IMR-90 (cell line): Measurements from ENCODE around the gene F2RL1. TPM values are rescaled to one million over a fixed set of nuclear protein-coding genes. Genes with fewer than 3 reads are reported as not detected.
A peak's percentile ranks its signal among the peaks of the same experiment; 100 is the strongest.

ENCODE experiments used
- ATAC-seq: fragments of 200-7000 bp; cut with Tn5 transposase; 2 replicates; pipeline ENCODE4 v1.9.1; 2020; ENCODE audit warnings: low read depth, mild to moderate bottlenecking, moderate library complexity
- BruUV-seq: library from RNA; stranded (reverse); fragments of 400-500 nt; replicated peaks from 2 replicates; lab custom pipeline; 2021; lab: Mats Ljungman, UMichigan
- CTCF ChIA-PET: fragments of 300-600 bp; formaldehyde crosslinking; extraction: SDS; loops from one replicate; lab custom pipeline; 2021; ENCODE audit warnings: antibody characterized with exemption; lab: Yijun Ruan, JAX
- POLR2A ChIA-PET: fragments of 300-600 bp; sonication (Branson Sonifier 250); formaldehyde crosslinking; loops from one replicate; lab custom pipeline; 2022; ENCODE audit warnings: antibody characterized with exemption; ENCODE audit not compliant: unreplicated experiment; lab: Charles Lee
- DNase-seq: peaks from one replicate; pipeline ENCODE4 v3.0.0; 2013
- H2AFZ ChIP-seq: replicated peaks from 2 replicates; pipeline ENCODE3; 2013; ENCODE audit warnings: low read length, mild to moderate bottlenecking; ENCODE audit not compliant: poor library complexity
- H2AK5ac ChIP-seq: 2 replicates; pipeline ENCODE4 v1.6.1; 2013; ENCODE audit warnings: low read depth, low read length, inconsistent platforms
- H2AK9ac ChIP-seq: replicated peaks from 2 replicates; pipeline ENCODE3; 2013; ENCODE audit warnings: mild to moderate bottlenecking, low read depth, low read length, moderate library complexity; ENCODE audit not compliant: poor library complexity
- H2BK120ac ChIP-seq: 2 replicates; pipeline ENCODE4 v1.6.1; 2013; ENCODE audit warnings: low read depth, low read length, inconsistent platforms
- H2BK15ac ChIP-seq: 3 replicates; pipeline ENCODE4 v1.6.1; 2013; ENCODE audit warnings: low read depth, low read length, inconsistent platforms
- H2BK20ac ChIP-seq: 2 replicates; pipeline ENCODE4 v1.6.1; 2013; ENCODE audit warnings: low read depth, mild to moderate bottlenecking, inconsistent platforms, low read length, moderate library complexity
- H2BK5ac ChIP-seq: 2 replicates; pipeline ENCODE4 v1.6.1; 2013; ENCODE audit warnings: mild to moderate bottlenecking, low read depth, low read length, inconsistent platforms; ENCODE audit not compliant: poor library complexity, severe bottlenecking
- H3K14ac ChIP-seq: replicated peaks from 2 replicates; pipeline ENCODE4 v1.6.1; 2013; ENCODE audit warnings: low read depth, low read length, inconsistent platforms
- H3K18ac ChIP-seq: 2 replicates; pipeline ENCODE4 v1.6.1; 2013; ENCODE audit warnings: low read depth, low read length, control low read depth
- H3K23ac ChIP-seq: 2 replicates; pipeline ENCODE4 v1.6.1; 2013; ENCODE audit warnings: low read depth, low read length, inconsistent platforms
- H3K27ac ChIP-seq: 2 replicates; pipeline ENCODE4 v1.5.1; 2013; ENCODE audit warnings: mild to moderate bottlenecking, control low read depth, low read length; ENCODE audit not compliant: insufficient read depth
- H3K27me3 ChIP-seq: 2 replicates; pipeline ENCODE4 v1.6.1; 2013; ENCODE audit warnings: low read length; ENCODE audit not compliant: control insufficient read depth, insufficient read depth
- H3K36me3 ChIP-seq: 2 replicates; pipeline ENCODE4 v1.6.1; 2013; ENCODE audit warnings: low read length, mixed read lengths; ENCODE audit not compliant: control insufficient read depth, insufficient read depth
- H3K4ac ChIP-seq: 2 replicates; pipeline ENCODE4 v1.6.1; 2013; ENCODE audit warnings: low read depth, low read length, inconsistent platforms
- H3K4me1 ChIP-seq: 2 replicates; pipeline ENCODE4 v1.6.1; 2013; ENCODE audit warnings: low read length, mixed read lengths; ENCODE audit not compliant: control insufficient read depth, insufficient read depth
- H3K4me2 ChIP-seq: 2 replicates; pipeline ENCODE4 v1.6.1; 2013; ENCODE audit warnings: low read depth, mild to moderate bottlenecking, control low read depth, low read length, moderate library complexity
- H3K4me3 ChIP-seq: 2 replicates; pipeline ENCODE4 v1.5.1; 2013; ENCODE audit warnings: low read depth, mild to moderate bottlenecking, control low read depth, low read length, moderate library complexity; ENCODE audit not compliant: insufficient read depth
- H3K56ac ChIP-seq: 2 replicates; pipeline ENCODE4 v1.6.1; 2013; ENCODE audit warnings: low read length, inconsistent platforms; ENCODE audit not compliant: insufficient read depth; ENCODE audit errors: extremely low read depth
- H3K79me1 ChIP-seq, 2 experiments: 2 replicates each; pipeline ENCODE4 v1.6.1; 2013; ENCODE audit warnings: low read length in 2 of 2, inconsistent platforms in 1 of 2, low read depth in 1 of 2
- H3K9ac ChIP-seq: 2 replicates; pipeline ENCODE4 v1.6.1; 2013; ENCODE audit warnings: low read depth, low read length, control low read depth
- H3K9me1 ChIP-seq: 2 replicates; pipeline ENCODE4 v1.6.1; 2013; ENCODE audit warnings: low read length, inconsistent platforms; ENCODE audit not compliant: insufficient read depth
- H3K9me3 ChIP-seq: 2 replicates; pipeline ENCODE4 v1.6.1; 2013; ENCODE audit warnings: low read length; ENCODE audit not compliant: control insufficient read depth, insufficient read depth
- H4K20me1 ChIP-seq: 2 replicates; pipeline ENCODE4 v1.6.1; 2013; ENCODE audit warnings: low read length, inconsistent platforms; ENCODE audit not compliant: insufficient read depth
- H4K5ac ChIP-seq: 2 replicates; pipeline ENCODE4 v1.6.1; 2013; ENCODE audit warnings: mild to moderate bottlenecking, low read depth, low read length, control low read depth
- H4K8ac ChIP-seq, 2 experiments: 2 replicates each; pipeline ENCODE4 v1.6.1; 2013; ENCODE audit warnings: low read depth in 2 of 2, low read length in 2 of 2, control low read depth in 1 of 2, inconsistent platforms in 1 of 2
- H4K91ac ChIP-seq: 2 replicates; pipeline ENCODE4 v1.6.1; 2013; ENCODE audit warnings: low read depth, low read length, inconsistent platforms; ENCODE audit not compliant: insufficient read depth
- BHLHE40 ChIP-seq: fragments of 150-350 bp; IDR thresholded peaks from 2 replicates; pipeline ENCODE4 v1.6.1; 2016; ENCODE audit warnings: mild to moderate bottlenecking, low read depth, low read length
- CHD1 ChIP-seq: IDR thresholded peaks from 2 replicates; pipeline ENCODE4 v1.6.1; 2012; ENCODE audit warnings: low read depth, low read length, improper control_type of control experiment
- MAFK ChIP-seq: IDR thresholded peaks from 2 replicates; pipeline ENCODE4 v1.6.1; 2012; ENCODE audit warnings: low read depth, low read length, improper control_type of control experiment
- MAZ ChIP-seq: IDR thresholded peaks from 2 replicates; pipeline ENCODE4 v1.6.1; 2012; ENCODE audit warnings: low read depth, mild to moderate bottlenecking, low read length, improper control_type of control experiment, moderate library complexity, borderline replicate concordance
- MXI1 ChIP-seq: IDR thresholded peaks from 2 replicates; pipeline ENCODE4 v1.6.1; 2012; ENCODE audit warnings: low read depth, mild to moderate bottlenecking, low read length, moderate library complexity, borderline replicate concordance
- NFE2L2 ChIP-seq: fragments of 150-350 bp; IDR thresholded peaks from 2 replicates; pipeline ENCODE4 v1.6.1; 2016; ENCODE audit warnings: low read depth, mild to moderate bottlenecking, low read length
- POLR2A ChIP-seq: IDR thresholded peaks from 2 replicates; pipeline ENCODE4 v1.6.1; 2012; ENCODE audit warnings: mild to moderate bottlenecking, low read depth, low read length
- RAD21 ChIP-seq: IDR thresholded peaks from 2 replicates; pipeline ENCODE4 v1.6.1; 2012; ENCODE audit warnings: low read length, improper control_type of control experiment
- RCOR1 ChIP-seq: IDR thresholded peaks from 2 replicates; pipeline ENCODE4 v1.6.1; 2012; ENCODE audit warnings: mild to moderate bottlenecking, low read length, improper control_type of control experiment; ENCODE audit not compliant: insufficient replicate concordance
- RFX5 ChIP-seq: IDR thresholded peaks from 2 replicates; pipeline ENCODE4 v1.8.0; 2012; ENCODE audit warnings: low read depth, mild to moderate bottlenecking, low read length, moderate library complexity
- SMC3 ChIP-seq: fragments of 150-350 bp; IDR thresholded peaks from 2 replicates; pipeline ENCODE4 v1.6.1; 2016; ENCODE audit warnings: low read depth, mild to moderate bottlenecking, antibody characterized with exemption, low read length, moderate library complexity
- WGBS, 2 experiments: methylation state at CpG; one replicate each; pipeline versions ENCODE4 v1.1.5 to v1.1.7; 2013; ENCODE audit warnings: missing lambda C conversion rate in 2 of 2; ENCODE audit not compliant: insufficient read length in 1 of 2; ENCODE audit errors: extremely low coverage in 2 of 2; 5-methylcytosine and 5-hydroxymethylcytosine counted together
- dilution Hi-C: fragments of 300-500 bp; cut with HindIII; formaldehyde crosslinking; loops from one replicate; pipeline ENCODE4 v1.14.3; 2018; ENCODE audit warnings: low sequenced_read_pairs; ENCODE audit not compliant: unreplicated experiment
- in situ Hi-C: fragments of 300-500 bp; cut with MboI; formaldehyde crosslinking; loops from 3 replicates; pipeline ENCODE4 v1.14.3; 2019; ENCODE audit warnings: low sequenced_read_pairs, inconsistent platforms, mixed read lengths
- intact Hi-C: fragments of 100-400 bp; cut with micrococcal nuclease; formaldehyde crosslinking; loops from 2 replicates; pipeline ENCODE4 v1.10.0; 2022
- polyA plus RNA-seq, 3 experiments: library from polyadenylated mRNA; depleted of rRNA; stranded (reverse); fragments of >200 nt; gene quantifications; 2 replicates each; pipeline ENCODE4 v1.2.3, GENCODE V29; 2012; ENCODE audit warnings: low replicate concordance in 1 of 3
- total RNA-seq: library from RNA; depleted of rRNA; stranded (reverse); fragments of >200 nt; gene quantifications from 2 replicates; pipeline ENCODE4 v1.2.3, GENCODE V29; 2012
- TF ChIP-seq, protein P1 (sequence below): fragments of 150-350 bp; IDR thresholded peaks from 2 replicates; pipeline ENCODE4 v1.6.1; 2017; ENCODE audit warnings: mild to moderate bottlenecking, antibody characterized with exemption, low read length, low read depth
- TF ChIP-seq, protein P2 (sequence below): fragments of 150-350 bp; IDR thresholded peaks from 2 replicates; pipeline ENCODE4 v1.6.1; 2016; ENCODE audit warnings: low read depth, mild to moderate bottlenecking, low read length, moderate library complexity, borderline replicate concordance
- TF ChIP-seq, protein P3 (sequence below): conservative IDR thresholded peaks from 2 replicates; pipeline ENCODE4 v1.5.1; 2012; ENCODE audit warnings: mild to moderate bottlenecking, low read depth, low read length, improper control_type of control experiment

Gene F2RL1
- total and polyA plus RNA-seq, 2 of the 4 experiments (the other 2 are of a cell fraction), result 5.6 to 12.4 TPM

DNA sequence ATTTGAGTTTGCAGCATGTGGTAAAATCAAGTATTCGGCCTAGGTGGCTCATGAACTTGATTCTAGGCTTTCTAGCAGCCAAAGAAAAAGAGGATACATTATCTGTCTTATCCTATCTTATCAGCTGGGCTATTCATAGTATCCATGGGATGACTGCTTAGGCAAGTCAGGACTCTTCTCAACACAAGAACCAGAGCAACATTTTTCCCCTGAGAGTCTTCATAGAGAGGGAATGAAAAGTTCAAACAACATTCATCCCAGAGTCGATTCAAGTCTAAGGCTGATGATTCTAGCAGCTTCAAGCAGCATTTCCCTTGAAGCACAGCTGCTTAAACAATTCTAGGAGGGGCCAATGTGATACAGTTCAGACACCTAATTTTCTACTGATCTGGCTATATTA is 33.9 kb downstream of the F2RL1 start:
- Histone ChIP-seq H3K4me3 (no peak overlapping the region), H3K9me3 (no peaks in the 10 kb centered on the region), H4K20me1 (no peaks in the 10 kb centered on the region), H3K14ac (no peak overlapping the region), H2AK9ac (no peak overlapping the region), H3K18ac (no peak overlapping the region), H3K27me3 (no peaks in the 10 kb centered on the region), H3K9me1 (no peaks in the 10 kb centered on the region), H2AFZ (no peak overlapping the region), H3K36me3 (no peaks in the 10 kb centered on the region), H2BK5ac (no peak overlapping the region), H2BK120ac (no peak overlapping the region), H3K56ac (no peak overlapping the region), H2AK5ac (no peak overlapping the region), H2BK15ac (no peak overlapping the region), H2BK20ac (no peak overlapping the region), H3K9ac (no peak overlapping the region), H4K5ac (no peak overlapping the region), H3K4me2 (no peak overlapping the region), H3K79me1 (no peaks in the 10 kb centered on the region), H4K8ac (no peak overlapping the region), H3K4me1 (no peaks in the 10 kb centered on the region), H4K91ac (no peak overlapping the region), H3K4ac (no peak overlapping the region), H3K27ac (no peak overlapping the region), H3K23ac (no peak overlapping the region)
- WGBS, 2 experiments, result no CpG with 5 or more reads among the region's 2 CpGs
- ATAC-seq (no peak; the same call in none of the 2 replicates), DNase-seq (peak; percentile 26)
- POLR2A ChIA-PET, result no interaction called here
- dilution Hi-C loops (no loop called here), intact Hi-C loops (no loop called here), in situ Hi-C loops (no loop called here)
- TF ChIP-seq, protein P1, sequence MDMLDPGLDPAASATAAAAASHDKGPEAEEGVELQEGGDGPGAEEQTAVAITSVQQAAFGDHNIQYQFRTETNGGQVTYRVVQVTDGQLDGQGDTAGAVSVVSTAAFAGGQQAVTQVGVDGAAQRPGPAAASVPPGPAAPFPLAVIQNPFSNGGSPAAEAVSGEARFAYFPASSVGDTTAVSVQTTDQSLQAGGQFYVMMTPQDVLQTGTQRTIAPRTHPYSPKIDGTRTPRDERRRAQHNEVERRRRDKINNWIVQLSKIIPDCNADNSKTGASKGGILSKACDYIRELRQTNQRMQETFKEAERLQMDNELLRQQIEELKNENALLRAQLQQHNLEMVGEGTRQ, result no peak
- TF ChIP-seq MAFK (no peak), POLR2A (no peak), BHLHE40 (no peak), MXI1 (no peak), RFX5 (no peak), RAD21 (no peak), MAZ (no peak), NFE2L2 (no peak), CHD1 (no peak), SMC3 (no peak), RCOR1 (no peak)
- TF ChIP-seq, protein P2, sequence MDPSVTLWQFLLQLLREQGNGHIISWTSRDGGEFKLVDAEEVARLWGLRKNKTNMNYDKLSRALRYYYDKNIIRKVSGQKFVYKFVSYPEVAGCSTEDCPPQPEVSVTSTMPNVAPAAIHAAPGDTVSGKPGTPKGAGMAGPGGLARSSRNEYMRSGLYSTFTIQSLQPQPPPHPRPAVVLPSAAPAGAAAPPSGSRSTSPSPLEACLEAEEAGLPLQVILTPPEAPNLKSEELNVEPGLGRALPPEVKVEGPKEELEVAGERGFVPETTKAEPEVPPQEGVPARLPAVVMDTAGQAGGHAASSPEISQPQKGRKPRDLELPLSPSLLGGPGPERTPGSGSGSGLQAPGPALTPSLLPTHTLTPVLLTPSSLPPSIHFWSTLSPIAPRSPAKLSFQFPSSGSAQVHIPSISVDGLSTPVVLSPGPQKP, result no peak
- TF ChIP-seq, protein P3, sequence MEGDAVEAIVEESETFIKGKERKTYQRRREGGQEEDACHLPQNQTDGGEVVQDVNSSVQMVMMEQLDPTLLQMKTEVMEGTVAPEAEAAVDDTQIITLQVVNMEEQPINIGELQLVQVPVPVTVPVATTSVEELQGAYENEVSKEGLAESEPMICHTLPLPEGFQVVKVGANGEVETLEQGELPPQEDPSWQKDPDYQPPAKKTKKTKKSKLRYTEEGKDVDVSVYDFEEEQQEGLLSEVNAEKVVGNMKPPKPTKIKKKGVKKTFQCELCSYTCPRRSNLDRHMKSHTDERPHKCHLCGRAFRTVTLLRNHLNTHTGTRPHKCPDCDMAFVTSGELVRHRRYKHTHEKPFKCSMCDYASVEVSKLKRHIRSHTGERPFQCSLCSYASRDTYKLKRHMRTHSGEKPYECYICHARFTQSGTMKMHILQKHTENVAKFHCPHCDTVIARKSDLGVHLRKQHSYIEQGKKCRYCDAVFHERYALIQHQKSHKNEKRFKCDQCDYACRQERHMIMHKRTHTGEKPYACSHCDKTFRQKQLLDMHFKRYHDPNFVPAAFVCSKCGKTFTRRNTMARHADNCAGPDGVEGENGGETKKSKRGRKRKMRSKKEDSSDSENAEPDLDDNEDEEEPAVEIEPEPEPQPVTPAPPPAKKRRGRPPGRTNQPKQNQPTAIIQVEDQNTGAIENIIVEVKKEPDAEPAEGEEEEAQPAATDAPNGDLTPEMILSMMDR, result no peak
- no TSS peak for BruUV-seq
- CTCF ChIA-PET, result interaction anchor here (0.6 to 0.8 kb wide), 2 partner anchors 16 to 280 kb away, joined by 3 read pairs; no protein-coding TSS in a partner anchor
